Mesendoderm (in vitro differentiated cells): ENCODE results near the gene DOK7. TPM values are rescaled to one million over a fixed set of nuclear protein-coding genes. Genes with fewer than 3 reads are reported as not detected.

ENCODE experiments used
- DNase-seq: peaks from one replicate; pipeline ENCODE4 v3.0.0; 2013
- H2AK5ac ChIP-seq: 2 replicates; pipeline ENCODE4 v1.6.1; 2013; ENCODE audit warnings: low read length, inconsistent platforms
- H2BK120ac ChIP-seq: 2 replicates; pipeline ENCODE4 v1.6.1; 2013; ENCODE audit warnings: low read depth, mild to moderate bottlenecking, low read length, moderate library complexity, mixed read lengths
- H2BK15ac ChIP-seq: replicated peaks from 2 replicates; pipeline ENCODE4 v1.6.1; 2013; ENCODE audit warnings: low read depth, mild to moderate bottlenecking, moderate library complexity
- H2BK5ac ChIP-seq: 2 replicates; pipeline ENCODE4 v1.6.1; 2013; ENCODE audit warnings: low read length, inconsistent platforms
- H3K18ac ChIP-seq: 2 replicates; pipeline ENCODE4 v1.6.1; 2013; ENCODE audit warnings: mild to moderate bottlenecking, low read length, mixed read lengths
- H3K23ac ChIP-seq: one replicate; pipeline ENCODE4 v1.6.1; 2013; ENCODE audit warnings: low read length
- H3K27ac ChIP-seq: 2 replicates; pipeline ENCODE4 v1.5.1; 2013; ENCODE audit warnings: low read depth, mild to moderate bottlenecking, inconsistent platforms, low read length, moderate library complexity
- H3K27me3 ChIP-seq: 2 replicates; pipeline ENCODE4 v1.6.1; 2013; ENCODE audit warnings: low read length, control low read depth, mild to moderate bottlenecking, inconsistent platforms; ENCODE audit not compliant: insufficient read depth, poor library complexity
- H3K36me3 ChIP-seq: 2 replicates; pipeline ENCODE4 v1.6.1; 2013; ENCODE audit warnings: low read length, inconsistent platforms; ENCODE audit not compliant: control insufficient read depth, insufficient read depth
- H3K4ac ChIP-seq: one replicate; pipeline ENCODE4 v1.6.1; 2013; ENCODE audit warnings: low read depth, mild to moderate bottlenecking, low read length, moderate library complexity
- H3K4me1 ChIP-seq: 2 replicates; pipeline ENCODE4 v1.6.1; 2013; ENCODE audit warnings: low read depth, low read length, inconsistent platforms; ENCODE audit not compliant: control insufficient read depth
- H3K4me2 ChIP-seq: 2 replicates; pipeline ENCODE4 v1.6.1; 2013; ENCODE audit warnings: low read length
- H3K4me3 ChIP-seq: 2 replicates; pipeline ENCODE4 v1.5.1; 2013; ENCODE audit warnings: mild to moderate bottlenecking, low read length
- H3K56ac ChIP-seq: one replicate; pipeline ENCODE4 v1.6.1; 2013; ENCODE audit warnings: low read length
- H3K79me1 ChIP-seq: 2 replicates; pipeline ENCODE4 v1.6.1; 2013; ENCODE audit warnings: low read length, inconsistent platforms
- H3K79me2 ChIP-seq: 2 replicates; pipeline ENCODE4 v1.6.1; 2013; ENCODE audit warnings: mild to moderate bottlenecking, low read length; ENCODE audit not compliant: control insufficient read depth, insufficient read depth
- H3K9ac ChIP-seq: 2 replicates; pipeline ENCODE4 v1.6.1; 2013; ENCODE audit warnings: low read length, inconsistent platforms
- H4K5ac ChIP-seq: one replicate; pipeline ENCODE4 v1.6.1; 2013; ENCODE audit warnings: low read length
- H4K8ac ChIP-seq: one replicate; pipeline ENCODE4 v1.6.1; 2013; ENCODE audit warnings: low read depth, mild to moderate bottlenecking, control low read depth, low read length, moderate library complexity
- WGBS: extraction: QIAGEN DNeasy Blood & Tissue Kit; methylation state at CpG from one replicate; pipeline ENCODE4 v1.1.7; 2013; ENCODE audit warnings: low lambda C conversion rate, missing lambda C conversion rate; ENCODE audit not compliant: insufficient coverage; ENCODE audit errors: extremely low coverage; 5-methylcytosine and 5-hydroxymethylcytosine counted together
- polyA plus RNA-seq, 2 experiments: library from polyadenylated mRNA; stranded (reverse); fragments of 200-250 nt; gene quantifications; one replicate each; pipeline ENCODE4 v1.2.3, GENCODE V29; 2013

DOK7 gene, protein sequence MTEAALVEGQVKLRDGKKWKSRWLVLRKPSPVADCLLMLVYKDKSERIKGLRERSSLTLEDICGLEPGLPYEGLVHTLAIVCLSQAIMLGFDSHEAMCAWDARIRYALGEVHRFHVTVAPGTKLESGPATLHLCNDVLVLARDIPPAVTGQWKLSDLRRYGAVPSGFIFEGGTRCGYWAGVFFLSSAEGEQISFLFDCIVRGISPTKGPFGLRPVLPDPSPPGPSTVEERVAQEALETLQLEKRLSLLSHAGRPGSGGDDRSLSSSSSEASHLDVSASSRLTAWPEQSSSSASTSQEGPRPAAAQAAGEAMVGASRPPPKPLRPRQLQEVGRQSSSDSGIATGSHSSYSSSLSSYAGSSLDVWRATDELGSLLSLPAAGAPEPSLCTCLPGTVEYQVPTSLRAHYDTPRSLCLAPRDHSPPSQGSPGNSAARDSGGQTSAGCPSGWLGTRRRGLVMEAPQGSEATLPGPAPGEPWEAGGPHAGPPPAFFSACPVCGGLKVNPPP
- 0.21 TPM for polyA plus RNA-seq (2013, experiment 1 of 2)
- 0.14 TPM for polyA plus RNA-seq (2013, experiment 2 of 2)

DNA sequence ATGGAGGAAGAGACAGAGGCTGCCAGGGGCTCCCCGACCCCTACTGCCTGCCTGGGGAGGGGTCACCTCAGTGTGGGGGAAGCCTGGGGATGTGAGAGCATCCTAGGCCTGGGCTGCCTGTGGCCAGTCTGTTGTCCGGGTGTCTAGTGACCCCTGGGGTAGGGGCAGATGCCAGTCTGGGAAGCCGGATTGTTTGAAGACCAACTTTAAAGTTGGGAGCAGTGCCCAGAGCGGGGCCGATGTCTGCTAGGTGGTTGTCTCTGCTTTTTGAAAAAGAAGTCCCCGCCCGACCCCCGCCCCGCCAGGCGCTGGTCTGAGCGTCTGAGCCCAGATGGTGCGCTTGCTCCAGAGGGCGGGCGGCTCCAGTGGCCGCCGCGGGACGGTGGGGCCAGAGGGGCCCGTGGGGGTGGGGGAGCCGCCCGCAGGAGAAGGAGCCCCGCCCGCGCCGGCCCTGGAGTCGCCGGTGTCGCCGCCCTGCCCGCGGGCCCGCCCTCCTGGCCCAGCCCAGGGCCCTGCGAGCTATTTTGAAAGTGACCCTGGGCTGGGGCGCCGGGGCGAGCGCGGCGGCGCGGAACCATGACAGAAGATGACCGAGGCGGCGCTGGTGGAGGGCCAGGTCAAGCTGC, at the start of gene DOK7:
Gene DOK7 (plus strand): TSS at position 517 of the 626 bp plus-strand sequence. CDS start 70 bp downstream, at position 587.
- Histone ChIP-seq H3K4me3 (no peak within 1 kb of the TSS), H4K5ac (no peak within 1 kb of the TSS), H2BK5ac (no peak within 1 kb of the TSS), H2BK15ac (no peak within 1 kb of the TSS), H2AK5ac (no peak within 1 kb of the TSS), H3K27ac (no peak within 1 kb of the TSS), H3K56ac (peak within 1 kb of the TSS; percentile 25), H3K79me2 (no peaks in the 10 kb centered on the region), H4K8ac (no peak within 1 kb of the TSS), H3K4ac (no peak within 1 kb of the TSS), H3K9ac (no peak within 1 kb of the TSS), H3K4me1 (no peaks in the 10 kb centered on the region), H3K36me3 (no peaks in the 10 kb centered on the region), H3K27me3 (no peaks in the 10 kb centered on the region), H3K23ac (no peak within 1 kb of the TSS), H3K4me2 (no peak within 1 kb of the TSS), H3K79me1 (no peaks in the 10 kb centered on the region), H3K18ac (no peak within 1 kb of the TSS), H2BK120ac (no peak within 1 kb of the TSS)
- WGBS: no CpG with 5 or more reads among the region's 44 CpGs
- DNase-seq: no peak

DNA sequence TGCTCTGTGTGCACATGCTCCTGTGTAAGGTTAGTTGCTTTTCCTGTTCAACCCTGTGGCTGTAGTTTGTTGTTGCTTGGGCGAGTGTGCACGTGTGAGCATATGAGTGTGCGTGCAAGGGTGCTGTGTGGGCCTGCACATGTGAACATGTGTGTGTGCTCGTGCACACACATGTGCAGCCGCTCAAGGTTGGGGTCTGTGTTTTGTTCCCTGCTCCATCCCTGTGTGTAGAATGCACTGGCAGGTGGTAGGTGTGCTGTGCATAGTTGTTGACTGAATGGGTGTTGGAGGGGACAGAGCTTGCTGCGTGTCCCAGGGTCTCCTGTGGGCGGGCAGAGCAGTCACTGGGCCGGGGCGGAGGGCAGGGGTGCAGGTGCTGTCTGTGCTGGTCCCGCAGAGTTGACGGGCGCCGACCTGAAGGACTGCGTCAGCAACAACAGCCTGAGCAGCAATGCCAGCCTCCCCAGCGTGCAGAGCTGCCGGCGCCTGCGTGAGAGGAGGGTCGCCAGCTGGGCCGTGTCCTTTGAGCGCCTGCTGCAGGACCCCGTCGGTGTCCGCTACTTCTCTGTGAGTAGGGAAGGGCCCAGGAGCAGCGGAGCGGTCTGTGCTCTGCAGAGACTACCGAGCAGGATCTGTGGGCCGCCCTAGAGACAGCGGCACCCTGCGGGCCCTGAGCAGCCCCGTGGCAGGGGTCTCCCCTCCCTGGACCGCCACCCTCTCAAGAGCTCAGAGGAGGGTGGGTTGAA, 49.3 kb upstream of the DOK7 start:
- Histone ChIP-seq H3K4me3 (no peak overlapping the region), H2AK5ac (no peak overlapping the region), H3K23ac (no peak overlapping the region), H3K4me2 (no peak overlapping the region), H4K8ac (no peak overlapping the region), H3K4ac (no peak overlapping the region), H3K18ac (no peak overlapping the region), H3K56ac (no peak overlapping the region), H3K9ac (no peak overlapping the region), H3K27ac (no peak overlapping the region), H3K36me3 (no peaks in the 10 kb centered on the region), H3K4me1 (peaks cover 3% of the 10 kb centered on the region), H2BK5ac (no peak overlapping the region), H3K79me2 (no peaks in the 10 kb centered on the region), H2BK120ac (no peak overlapping the region), H3K27me3 (no peaks in the 10 kb centered on the region), H3K79me1 (no peaks in the 10 kb centered on the region), H4K5ac (no peak overlapping the region), H2BK15ac (no peak overlapping the region)
- no peak for DNase-seq
- WGBS: no CpG with 5 or more reads among the region's 32 CpGs

DNA sequence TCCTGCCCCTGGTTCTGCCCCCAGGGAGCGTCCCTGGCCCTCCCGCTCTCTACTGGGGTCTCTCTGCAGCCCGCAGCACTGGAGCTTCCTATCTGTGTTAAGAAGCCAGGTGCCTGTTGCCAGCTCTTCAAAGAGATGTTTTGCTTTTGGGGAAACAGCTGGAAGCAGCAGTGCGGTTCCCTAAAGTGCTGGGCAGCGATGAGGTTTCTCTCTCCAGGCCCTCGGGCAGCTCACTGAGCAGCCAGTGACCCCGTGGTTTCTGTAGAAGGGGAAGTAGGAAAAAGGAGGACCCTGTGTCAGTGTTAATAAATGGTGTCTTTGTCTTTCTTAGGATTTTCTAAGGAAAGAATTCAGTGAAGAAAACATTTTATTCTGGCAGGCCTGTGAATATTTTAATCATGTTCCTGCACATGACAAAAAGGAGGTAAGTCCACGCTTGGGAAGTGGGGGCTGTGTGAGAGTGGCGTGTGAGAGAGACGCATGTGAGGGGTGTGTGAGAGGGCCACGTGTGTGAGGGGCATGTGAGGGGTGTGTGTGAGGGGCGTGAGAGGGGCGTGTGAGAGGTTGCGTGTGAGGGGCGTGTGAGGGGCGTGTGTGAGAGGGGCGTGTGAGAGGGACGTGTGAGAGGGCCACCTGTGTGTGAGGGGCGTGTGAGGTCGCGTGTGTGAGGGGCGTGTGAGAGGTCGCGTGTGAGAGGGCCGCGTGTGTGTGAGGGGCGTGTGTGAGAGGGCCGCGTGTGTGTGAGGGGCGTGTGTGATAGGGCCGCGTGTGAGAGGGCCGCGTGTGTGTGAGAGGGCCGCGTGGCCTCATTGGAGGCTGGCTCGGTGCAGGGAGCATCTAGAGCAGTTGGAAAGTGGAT, 48.5 kb upstream of the DOK7 start:
- DNase-seq: no peak
- Histone ChIP-seq H3K4me2 (no peak overlapping the region), H3K56ac (no peak overlapping the region), H2BK120ac (no peak overlapping the region), H3K79me1 (no peaks in the 10 kb centered on the region), H3K4ac (no peak overlapping the region), H3K36me3 (no peaks in the 10 kb centered on the region), H2BK5ac (no peak overlapping the region), H3K4me3 (no peak overlapping the region), H4K8ac (no peak overlapping the region), H3K27me3 (no peaks in the 10 kb centered on the region), H3K18ac (no peak overlapping the region), H2BK15ac (no peak overlapping the region), H4K5ac (no peak overlapping the region), H3K79me2 (no peaks in the 10 kb centered on the region), H2AK5ac (no peak overlapping the region), H3K27ac (no peak overlapping the region), H3K9ac (no peak overlapping the region), H3K4me1 (no peaks in the 10 kb centered on the region), H3K23ac (no peak overlapping the region)
- 80% methylated on average over 1 of the region's 37 CpGs for WGBS

DNA sequence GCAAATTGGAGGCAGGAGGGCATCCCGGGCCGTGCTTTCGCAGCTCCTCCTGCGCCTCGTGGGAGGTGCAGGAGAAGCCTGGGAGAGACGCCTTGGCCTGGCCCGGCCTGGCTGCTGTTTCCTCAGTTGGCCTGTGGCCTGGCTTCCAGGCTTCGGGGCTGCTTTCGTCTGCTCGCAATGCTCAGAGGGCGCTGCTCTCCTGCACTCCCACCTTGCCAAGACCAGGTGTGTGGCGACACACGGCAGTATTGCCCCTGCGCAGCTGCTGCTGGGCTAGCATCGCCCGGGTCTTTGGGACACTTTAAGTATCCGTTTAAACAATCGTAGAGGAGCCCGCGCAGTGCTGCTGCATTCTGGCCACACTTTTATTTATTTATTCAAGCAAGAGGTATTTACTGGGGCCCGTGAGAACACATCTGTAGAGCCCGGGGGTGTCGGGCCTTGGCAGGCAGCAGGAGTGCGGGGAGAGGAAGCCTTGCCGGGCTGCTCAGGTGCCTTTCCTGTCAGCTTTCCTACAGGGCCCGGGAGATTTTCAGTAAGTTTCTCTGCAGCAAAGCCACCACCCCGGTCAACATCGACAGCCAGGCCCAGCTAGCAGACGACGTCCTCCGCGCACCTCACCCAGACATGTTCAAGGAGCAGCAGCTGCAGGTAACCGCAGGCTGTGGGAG, 47.5 kb upstream of the DOK7 start:
- H3K56ac ChIP-seq: no peak overlapping the region
- no peak overlapping the region for H2AK5ac ChIP-seq
- H3K36me3 ChIP-seq: no peaks in the 10 kb centered on the region
- H3K27me3 ChIP-seq: no peaks in the 10 kb centered on the region
- no peaks in the 10 kb centered on the region for H3K79me2 ChIP-seq
- H3K4me2 ChIP-seq: no peak overlapping the region
- no peak overlapping the region for H4K8ac ChIP-seq
- H2BK120ac ChIP-seq: no peak overlapping the region
- no peak overlapping the region for H2BK5ac ChIP-seq
- no peak for DNase-seq
- H3K4me3 ChIP-seq: no peak overlapping the region
- H4K5ac ChIP-seq: no peak overlapping the region
- no peak overlapping the region for H3K18ac ChIP-seq
- no peaks in the 10 kb centered on the region for H3K4me1 ChIP-seq
- H3K9ac ChIP-seq: no peak overlapping the region
- no peak overlapping the region for H3K4ac ChIP-seq
- H3K23ac ChIP-seq: no peak overlapping the region
- H2BK15ac ChIP-seq: no peak overlapping the region
- WGBS: no CpG with 5 or more reads among the region's 33 CpGs
- H3K27ac ChIP-seq: no peak overlapping the region
- H3K79me1 ChIP-seq: no peaks in the 10 kb centered on the region

DNA sequence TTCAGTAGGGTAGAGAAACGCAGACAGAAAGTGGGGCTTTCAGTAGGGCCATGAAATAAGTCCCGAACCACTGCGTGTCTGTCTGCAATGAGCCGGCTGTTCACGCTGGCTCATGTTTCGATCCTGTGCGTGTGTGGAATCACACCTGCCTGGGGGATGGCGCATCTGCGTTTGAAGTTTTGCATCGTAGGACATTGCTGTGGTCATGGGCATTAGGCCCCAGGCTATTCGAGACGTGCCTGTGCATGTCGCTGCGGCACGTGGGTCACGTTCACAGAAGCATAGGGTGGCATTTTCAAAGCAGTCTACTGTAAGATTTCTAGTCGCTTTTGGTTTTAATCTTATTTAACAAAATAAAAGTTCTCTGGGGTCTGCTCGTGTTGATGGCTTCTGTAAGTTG, 46.8 kb upstream of the DOK7 start:
- no peaks in the 10 kb centered on the region for H3K4me1 ChIP-seq
- DNase-seq: no peak
- no peak overlapping the region for H2BK120ac ChIP-seq
- H3K4me3 ChIP-seq: no peak overlapping the region
- H2BK15ac ChIP-seq: no peak overlapping the region
- H3K23ac ChIP-seq: no peak overlapping the region
- no peak overlapping the region for H3K4ac ChIP-seq
- H3K56ac ChIP-seq: no peak overlapping the region
- H3K27ac ChIP-seq: no peak overlapping the region
- no peak overlapping the region for H2AK5ac ChIP-seq
- H2BK5ac ChIP-seq: no peak overlapping the region
- H3K79me1 ChIP-seq: no peaks in the 10 kb centered on the region
- H3K79me2 ChIP-seq: no peaks in the 10 kb centered on the region
- H3K18ac ChIP-seq: no peak overlapping the region
- H3K27me3 ChIP-seq: no peaks in the 10 kb centered on the region
- no peak overlapping the region for H4K5ac ChIP-seq
- H3K36me3 ChIP-seq: no peaks in the 10 kb centered on the region
- H3K4me2 ChIP-seq: no peak overlapping the region
- H3K9ac ChIP-seq: no peak overlapping the region
- no CpG with 5 or more reads among the region's 18 CpGs for WGBS
- H4K8ac ChIP-seq: no peak overlapping the region
